Hematopoietic multipotent progenitor cell (in vitro differentiated cells): Measurements from ENCODE around the gene LYPD6. TPM values are rescaled to one million over a fixed set of nuclear protein-coding genes. Genes with fewer than 3 reads are reported as not detected.

Source experiments
- DNase-seq, 3 donors: peaks; one replicate each; pipeline ENCODE4 v3.0.0-alpha.2; 2011 to 2015; ENCODE audit warnings: low read depth in 2 of 3, low spot score in 2 of 3
- total RNA-seq: library from RNA; depleted of rRNA; stranded (reverse); fragments of >200 nt; gene quantifications from one replicate; pipeline ENCODE4 v1.2.3, GENCODE V29; 2012

The LYPD6 gene
- total RNA-seq, 1 donor, result 0.27 TPM

DNA sequence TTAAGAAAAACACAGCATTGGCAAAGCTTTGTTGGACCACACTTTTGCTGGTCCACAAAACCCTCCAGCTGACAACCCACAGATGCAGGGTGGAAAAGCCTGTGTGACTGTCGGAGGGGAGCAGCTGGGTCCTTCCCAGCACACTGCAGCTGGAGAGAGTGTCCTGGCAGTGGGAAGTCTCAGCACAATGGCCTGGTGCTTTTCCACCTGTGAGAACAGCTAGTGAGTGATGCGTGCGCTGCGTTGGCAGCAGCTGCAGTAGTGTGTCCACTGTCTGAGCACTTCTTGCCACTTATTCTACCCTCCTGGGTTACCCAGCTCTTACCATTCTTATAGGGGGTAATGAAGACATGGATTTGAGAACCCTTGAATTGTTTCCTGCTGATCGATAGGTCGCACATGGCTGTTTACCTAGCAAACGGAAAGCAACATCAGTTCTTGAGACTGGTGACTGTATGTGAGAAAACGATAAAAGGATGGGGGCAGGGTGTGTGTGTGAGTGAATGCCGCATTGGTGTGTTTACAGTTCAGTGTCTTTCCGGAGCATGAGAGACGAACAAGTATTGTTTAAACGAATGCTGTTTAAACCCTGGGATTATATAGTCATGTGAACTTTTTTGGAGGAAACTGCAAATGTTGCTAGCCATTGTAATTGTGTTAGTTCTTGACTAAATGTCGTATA lies 69.7 kb downstream of the LYPD6 start:
- DNase-seq, result no peak

DNA sequence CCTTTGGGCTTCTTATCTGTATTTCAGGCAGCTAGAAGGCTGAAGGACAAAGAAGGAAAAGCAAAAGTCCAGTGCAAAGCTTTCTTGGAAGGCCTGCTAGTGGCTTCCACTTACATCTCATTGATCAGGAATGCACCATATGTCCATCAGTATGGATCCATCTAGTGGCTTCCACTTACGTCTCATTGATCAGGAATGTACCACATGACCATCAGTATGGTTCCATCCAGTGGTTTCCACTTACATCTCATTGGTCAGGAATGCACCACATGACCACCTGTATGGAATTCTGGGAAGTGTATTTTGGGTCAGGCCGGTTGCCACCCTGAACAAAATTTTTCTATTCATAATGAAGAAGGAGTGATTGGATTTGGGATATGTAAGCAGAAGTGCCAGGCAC lies 70.6 kb downstream of the LYPD6 start:
- no peak for DNase-seq

DNA sequence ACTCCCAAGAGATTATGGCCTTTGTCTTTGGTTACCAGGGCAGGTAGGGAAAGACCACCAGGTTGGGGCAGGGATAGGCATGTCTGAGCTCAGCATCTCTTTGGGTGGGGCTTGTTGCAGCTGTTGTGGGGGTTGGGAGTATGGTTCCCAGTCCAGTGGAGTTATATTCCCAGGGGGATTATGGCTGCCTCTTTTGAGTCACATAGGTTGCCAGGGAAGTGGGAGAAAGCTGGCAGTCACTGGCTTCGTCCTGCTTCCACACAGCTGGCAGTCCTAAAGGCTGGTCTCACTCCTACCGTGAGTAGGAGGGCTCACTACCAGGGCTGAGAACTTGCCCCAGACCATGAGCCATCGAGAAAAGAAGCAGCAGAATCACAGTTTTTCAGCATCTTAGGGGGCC lies 79.1 kb downstream of the LYPD6 start:
- DNase-seq, result no peak

DNA sequence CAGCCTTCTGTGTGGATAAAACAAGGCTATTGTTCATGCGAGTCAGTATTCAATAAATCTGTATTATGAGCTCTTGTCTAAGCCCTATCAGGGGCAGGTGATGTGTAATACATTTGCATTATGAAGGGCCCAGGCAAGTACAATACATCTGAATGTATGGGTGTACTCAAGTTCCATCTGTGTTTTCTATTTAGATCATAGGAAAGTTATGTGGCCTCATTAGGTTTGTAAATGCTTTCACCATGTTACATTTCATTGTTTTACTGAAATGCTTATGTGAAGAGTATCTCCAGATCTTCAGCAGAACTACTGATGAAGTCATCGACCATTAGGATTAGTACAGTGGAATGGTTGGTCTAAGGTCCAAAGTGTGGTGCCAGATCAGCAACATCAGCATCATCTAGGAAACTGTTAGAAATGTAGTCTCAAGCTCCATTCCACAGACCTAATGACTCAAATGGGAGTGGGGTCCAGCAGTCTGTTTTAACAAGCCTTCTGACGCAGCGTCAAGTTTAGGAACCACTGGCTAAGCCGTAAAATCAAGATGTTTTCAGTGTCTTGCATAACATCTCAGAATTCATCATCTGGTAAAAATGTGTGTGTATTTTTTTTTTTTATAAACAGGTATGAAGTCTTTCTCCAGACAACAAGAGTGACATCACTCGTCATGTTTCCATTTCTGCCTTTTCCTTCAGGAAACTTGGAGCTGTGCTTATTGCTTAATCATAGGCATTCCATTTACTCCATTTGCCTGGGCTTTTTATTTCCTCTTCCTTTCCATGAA lies 80.5 kb downstream of the LYPD6 start:
- DNase-seq, result no peak

DNA sequence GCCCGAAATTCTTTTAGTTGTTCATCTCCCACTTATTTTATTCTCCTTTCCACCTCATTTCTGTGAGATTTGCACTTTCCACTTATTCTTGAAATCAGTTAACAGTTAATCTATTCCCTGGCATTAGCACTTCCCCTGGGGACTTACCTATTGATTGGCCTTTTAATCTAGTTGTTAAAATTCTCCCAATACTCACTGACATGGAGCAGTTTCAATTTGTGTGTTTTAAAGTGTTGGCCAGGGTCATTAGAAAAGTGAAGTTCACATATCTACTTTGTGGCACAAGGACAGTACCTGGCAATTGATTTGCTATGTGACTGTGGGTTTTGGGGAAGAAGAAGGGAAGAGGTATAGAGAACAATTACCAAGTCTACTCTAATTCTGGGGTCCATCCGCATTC lies 83.1 kb downstream of the LYPD6 start:
- DNase-seq, result no peak

DNA sequence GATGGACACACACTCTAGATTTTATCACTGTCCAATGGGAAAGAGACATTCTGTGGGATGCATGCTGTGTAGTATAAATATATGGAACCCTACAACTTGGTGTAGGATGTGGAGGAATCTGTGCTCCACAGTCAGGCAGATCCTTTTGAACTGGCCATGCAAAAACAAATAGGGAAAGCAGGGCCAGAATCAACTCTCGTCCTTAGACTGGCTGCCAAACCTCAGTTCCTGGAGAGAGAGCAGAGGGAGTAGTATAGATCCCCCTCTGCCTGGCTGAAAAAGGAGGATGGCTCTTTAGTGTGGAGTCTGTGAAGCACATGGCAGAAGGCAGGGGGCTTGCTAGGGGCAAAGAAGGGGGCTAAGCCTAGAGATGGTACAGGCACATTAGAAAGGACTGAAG lies 84.7 kb downstream of the LYPD6 start:
- DNase-seq, result no peak

DNA sequence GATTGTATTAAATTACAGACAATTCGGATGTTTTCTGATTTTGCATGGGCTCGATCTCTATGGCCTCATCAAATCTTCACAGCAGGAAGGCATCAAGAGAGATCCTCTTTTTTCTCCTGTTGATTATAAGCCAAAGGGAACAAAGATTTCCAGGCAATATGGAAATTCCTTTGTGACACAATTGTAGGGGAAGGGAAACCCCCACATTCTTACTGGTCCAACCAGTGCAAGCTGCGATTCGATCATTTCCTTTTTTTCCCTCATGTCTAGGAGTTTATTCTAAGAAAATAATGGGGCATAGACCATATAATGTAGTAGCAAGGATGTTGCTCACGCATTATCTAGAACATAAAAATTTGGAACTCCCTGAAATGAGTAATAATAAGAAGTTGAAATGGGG lies 87.7 kb downstream of the LYPD6 start:
- no peak for DNase-seq

DNA sequence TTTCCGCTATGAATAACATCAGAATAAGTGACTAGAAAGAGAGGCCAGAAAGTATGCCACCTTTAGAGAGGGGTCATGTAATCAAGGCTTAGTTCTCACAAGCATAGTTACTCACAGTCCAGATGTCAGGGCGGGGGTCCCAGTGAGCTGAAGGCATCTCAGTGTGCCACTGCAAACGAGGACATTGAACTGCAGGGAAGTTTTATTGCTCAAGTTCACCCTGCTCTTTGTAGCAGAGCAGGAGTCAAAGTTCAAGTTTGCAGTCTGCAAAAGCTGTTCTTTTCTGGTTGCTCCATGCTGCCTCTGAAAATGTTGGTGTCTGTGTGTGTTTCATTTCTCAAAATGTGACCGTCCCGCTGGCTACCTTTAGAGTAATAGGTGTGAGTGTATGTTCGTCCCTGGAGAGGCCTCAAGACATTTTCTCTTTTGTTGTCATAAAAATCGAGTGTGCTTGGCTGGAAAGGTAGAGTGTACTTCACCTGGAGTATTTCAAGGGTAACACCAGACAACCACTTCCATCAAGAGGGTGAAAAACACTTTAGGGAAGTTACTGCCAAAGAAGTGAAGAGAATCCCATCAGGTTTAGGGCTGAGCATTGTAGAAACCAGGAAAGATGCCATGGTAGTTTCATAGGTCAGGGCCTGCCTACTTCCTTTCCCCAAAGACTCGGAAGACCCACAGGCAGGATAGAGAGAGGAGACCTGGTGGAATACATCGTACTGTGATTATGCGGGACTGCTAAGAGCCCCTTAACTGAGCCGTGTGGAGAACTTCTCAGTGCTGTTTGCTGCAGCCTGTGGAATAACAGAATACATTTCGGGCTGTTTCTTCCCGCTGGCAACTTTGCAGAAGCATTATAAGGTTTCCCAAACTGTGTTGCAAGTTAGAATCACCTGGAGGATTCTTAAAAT lies 89.9 kb downstream of the LYPD6 start:
- no peak for DNase-seq

DNA sequence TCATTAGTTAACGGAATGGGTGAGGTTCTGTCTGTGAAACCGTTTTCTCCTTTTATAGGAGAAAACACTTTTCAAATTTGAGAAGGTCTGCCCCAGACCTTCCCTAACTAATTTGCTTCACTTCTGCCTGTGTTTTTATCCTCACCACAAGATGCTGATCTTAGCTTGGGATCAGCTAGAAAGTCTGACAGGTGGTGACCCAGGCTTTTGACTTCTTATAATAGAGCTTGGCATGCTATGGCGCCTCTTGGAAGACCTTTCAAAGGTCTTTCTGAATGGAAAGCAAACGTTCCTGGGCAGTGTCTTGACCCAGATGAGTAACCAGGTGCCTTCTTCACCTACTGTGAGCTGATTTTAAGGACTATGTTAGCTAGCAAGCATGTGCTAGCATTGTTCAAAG lies 91.4 kb downstream of the LYPD6 start:
- DNase-seq, result no peak

DNA sequence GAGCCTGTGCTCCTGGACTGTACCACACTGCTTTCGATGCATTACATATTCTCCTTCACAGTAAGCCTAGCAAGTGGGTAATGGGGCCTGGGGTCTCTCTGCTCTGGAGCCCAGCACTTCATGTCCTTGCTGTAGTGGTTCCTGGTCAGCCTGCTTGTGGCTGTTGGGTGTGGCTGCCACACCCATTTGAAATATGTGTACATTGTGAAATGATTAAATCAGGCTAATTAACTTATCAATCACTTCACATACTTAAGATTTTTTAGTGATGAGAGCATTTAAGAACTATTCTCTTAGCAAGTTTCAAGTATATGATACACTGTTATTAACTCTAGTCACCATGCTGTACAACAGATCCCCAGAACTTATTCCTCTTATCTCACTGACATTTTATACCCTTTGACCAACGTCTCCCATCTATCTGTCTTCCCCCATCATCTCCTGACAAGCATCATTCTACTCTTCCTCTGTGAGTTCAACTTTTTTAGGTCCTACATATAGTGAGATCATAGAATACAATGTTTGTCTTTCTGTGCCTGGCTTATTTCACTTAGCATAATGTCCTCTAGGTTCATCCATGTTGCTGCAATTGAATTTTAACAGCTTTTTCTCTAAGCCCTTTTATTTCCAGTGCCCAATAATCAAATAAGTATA lies 92.1 kb downstream of the LYPD6 start:
- no peak for DNase-seq

DNA sequence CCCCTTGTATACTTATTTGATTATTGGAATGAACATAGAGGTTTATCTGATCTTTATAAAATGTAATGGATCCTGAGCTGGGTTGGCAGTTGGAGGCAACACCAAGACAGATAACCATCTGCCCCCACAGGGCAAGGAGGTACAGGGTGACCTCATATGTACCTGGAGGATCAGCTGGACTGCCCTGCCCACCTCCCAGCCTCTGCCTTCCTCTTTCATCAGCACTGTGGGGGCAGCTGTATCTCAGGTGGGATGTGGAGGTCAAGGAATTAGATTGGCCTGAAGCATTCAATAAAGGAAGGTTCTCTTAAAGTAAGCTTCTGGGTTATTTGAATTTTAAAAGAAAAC lies 92.6 kb downstream of the LYPD6 start:
- DNase-seq, result no peak

DNA sequence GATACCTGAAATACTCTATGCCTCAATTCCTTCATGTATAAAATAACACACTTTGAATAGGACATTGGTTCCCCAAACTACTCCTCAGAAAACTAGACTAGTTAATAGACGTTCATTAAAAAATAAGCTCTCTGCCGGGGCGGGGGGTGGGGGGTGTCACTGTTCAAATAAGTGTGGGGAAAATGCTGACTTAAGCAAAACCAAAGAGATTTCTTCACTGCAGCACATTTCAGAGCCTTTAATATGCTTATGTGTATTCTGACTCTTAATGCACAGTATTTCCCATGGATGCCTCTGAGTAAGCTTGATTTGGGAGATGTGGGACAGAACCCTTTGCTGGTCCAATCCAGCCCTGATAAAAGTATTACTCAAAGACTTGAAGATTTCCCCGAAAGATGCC lies 93.2 kb downstream of the LYPD6 start:
- no peak for DNase-seq

DNA sequence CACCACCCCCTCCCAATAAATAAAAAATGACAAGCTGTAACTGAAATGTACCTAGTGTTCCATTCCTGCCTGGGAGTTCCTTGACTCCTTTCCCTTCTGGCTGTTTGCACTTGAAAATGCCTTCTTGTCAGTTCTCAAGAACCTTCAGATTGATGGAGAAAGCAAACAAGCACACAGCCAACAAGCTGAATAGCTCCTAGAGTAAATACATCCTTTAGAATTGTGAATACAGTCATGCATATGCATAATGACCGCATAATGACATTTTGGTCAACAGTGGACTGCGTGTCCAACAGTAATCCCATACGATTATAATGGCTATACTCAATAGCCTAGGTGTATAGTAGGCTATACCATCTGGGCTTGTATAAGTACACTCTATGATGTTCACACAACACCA lies 97.0 kb downstream of the LYPD6 start:
- DNase-seq, result no peak

DNA sequence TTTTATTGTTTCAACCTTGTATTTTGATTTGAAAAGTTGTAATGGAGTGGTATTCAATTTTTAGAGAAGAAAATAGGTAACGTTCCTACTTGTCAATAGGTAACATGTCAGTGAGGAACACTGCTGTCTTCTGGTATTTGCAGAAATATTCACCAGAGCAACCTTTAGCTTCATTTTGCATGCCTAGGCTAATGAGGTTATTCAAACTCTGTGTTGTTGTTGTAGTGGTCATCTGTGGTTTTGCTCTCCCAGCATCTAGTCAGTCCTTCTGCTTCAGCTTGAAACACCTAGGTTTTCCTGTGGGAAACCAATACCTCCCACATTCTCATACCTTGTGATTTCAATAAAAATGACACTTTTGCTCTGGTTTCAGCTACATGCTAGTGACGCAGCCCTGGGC lies 98.4 kb downstream of the LYPD6 start:
- DNase-seq, result no peak

DNA sequence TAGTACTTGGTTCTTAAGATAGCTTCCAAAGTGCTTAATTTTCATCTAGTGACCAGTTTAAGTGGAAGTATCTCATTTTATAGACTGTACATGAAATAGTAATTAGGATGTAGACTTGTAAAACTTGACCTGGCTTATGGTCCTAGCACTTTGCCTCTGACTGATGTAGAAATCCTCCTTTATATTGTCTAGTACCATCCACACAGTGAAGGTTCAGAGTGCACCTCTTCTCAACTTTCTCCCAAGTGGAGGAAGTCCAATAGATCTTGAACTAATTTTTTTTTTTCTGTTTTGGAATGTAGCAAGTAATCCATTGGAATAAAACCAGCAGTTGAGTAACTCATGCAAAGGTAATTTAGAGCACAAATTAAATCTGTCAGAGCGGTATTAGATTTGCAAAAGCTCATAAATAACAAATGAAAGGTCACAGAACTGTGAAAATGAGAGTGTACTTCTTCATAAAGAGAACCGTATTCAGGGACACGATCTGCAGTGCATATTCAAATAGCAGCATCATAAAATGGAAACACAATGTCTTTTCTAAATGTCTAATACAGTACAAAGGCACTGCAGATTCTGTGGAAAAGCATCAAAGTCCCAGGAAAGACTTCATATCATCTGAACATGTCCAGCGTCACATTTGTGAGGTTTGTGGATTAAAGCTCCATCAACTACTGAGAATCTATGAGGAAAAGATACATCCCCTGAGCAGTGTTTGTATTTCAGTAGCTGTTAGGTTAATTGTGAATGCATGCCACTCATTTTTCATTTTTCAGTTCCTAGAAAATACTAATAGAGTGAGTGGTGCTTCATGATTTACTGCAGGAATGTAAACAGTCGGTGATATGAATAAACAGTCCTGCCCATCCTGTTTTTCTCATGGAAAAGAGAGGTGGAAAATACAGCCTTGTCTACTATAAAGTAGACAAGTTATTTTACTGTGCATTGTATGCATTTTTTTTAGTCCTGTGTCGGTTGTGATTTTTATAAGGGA lies 100.7 kb downstream of the LYPD6 start:
- DNase-seq, result no peak

DNA sequence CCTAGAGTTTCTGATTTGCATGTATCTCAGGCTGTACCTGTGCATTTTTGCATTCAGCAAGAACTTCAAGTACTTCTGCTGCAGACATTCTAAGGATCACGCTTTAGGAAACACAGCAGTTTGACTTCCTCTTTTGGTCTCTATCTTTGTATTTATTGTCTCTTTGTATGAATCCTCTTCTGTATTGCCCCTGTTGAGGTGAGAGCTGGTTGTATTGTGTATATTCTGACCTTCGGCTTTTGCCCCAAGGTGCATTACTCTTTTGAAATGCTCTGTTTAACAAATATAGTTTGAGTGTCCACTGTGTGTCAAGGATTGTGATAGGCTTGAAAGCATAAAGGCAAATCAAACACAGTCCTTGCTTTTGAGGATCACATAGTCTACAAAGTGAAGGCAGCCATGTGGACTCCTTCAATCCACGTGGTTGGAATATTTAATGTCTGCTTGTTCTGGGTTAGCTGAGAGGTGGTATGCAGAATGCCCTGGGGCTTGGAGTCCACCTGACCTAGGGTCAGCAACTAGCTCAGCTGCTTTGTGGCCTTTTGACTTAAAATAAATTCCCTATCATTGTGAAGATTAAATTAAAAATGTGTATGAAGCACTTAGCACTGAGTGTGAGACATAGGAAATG lies 108.1 kb downstream of the LYPD6 start:
- peak in 1 of 3 donors; percentile 2 for DNase-seq

DNA sequence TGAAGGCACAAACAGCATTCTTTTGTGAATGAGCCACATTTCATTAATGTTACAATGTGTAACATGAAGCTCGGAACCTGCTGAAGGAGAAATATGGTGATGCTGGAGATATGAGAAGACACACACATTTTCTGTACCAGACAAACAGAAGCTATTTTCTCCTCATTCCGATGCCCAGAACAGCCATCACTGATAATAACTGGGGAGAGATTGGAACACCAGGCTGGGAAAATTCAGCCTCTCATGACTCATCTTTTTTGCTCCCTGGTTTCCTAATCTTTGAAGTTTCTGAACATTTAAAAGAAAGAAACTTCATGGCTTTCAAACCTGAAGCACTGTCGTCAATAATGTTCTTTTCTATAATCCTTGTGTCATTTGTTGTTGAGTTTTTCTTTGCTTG lies 110.9 kb downstream of the LYPD6 start:
- DNase-seq, result no peak

DNA sequence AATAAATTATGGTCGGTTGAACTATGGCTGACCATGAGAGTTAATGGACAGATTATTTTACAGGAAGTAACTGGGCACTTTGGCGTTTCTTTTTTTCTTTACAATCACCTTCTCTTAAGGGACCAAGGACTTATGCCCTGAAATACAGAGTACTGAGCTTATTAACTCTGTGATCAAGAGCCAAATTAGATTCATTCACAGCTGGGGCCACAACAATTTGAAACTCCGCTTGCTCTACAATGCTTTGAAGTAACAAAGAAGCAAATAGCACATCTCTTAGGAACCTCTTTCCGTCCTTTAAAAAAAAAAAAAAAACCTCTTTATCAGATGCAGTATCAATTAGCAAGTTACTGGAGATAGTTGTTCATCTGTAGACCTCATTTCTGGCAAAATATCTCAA lies 112.0 kb downstream of the LYPD6 start:
- no peak for DNase-seq

DNA sequence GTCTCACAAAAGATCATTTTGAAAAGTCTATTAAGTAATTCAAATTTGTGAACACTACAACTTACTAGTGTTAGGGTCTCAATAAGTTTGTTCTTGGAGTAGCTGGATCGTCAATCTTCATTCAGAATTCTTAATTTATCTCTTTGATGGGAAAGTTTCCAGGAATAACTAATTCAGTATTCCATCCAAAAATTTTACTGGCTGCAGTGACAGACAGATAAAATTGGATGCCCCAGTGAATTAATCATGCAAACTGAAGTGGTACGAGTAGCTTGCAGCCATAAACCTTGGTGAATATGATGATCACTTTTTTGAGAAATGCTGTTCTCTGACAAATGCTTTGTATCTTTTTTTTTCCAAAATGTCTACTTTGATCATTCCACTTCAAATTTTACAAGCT lies 112.8 kb downstream of the LYPD6 start:
- DNase-seq, result no peak
